ENCODE results near the gene PNCK.

Gene PNCK

GRCh38 chrX:153640736-153641575, 32.7 kb downstream of the PNCK start:
- TF ChIP-seq, protein P1, sequence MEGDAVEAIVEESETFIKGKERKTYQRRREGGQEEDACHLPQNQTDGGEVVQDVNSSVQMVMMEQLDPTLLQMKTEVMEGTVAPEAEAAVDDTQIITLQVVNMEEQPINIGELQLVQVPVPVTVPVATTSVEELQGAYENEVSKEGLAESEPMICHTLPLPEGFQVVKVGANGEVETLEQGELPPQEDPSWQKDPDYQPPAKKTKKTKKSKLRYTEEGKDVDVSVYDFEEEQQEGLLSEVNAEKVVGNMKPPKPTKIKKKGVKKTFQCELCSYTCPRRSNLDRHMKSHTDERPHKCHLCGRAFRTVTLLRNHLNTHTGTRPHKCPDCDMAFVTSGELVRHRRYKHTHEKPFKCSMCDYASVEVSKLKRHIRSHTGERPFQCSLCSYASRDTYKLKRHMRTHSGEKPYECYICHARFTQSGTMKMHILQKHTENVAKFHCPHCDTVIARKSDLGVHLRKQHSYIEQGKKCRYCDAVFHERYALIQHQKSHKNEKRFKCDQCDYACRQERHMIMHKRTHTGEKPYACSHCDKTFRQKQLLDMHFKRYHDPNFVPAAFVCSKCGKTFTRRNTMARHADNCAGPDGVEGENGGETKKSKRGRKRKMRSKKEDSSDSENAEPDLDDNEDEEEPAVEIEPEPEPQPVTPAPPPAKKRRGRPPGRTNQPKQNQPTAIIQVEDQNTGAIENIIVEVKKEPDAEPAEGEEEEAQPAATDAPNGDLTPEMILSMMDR (IDR thresholded peaks at IDR 0.05) = no peak
- H3K4me1 ChIP-seq (ENCODE audit: control insufficient read depth in 1 of 2, insufficient read depth in 1 of 2, low read depth in 1 of 2, low read length in 1 of 2) = no peaks in the 10 kb centered on the region
- peaks cover 64% of the 10 kb centered on the region for H3K27me3 ChIP-seq
- H3K36me3 ChIP-seq = no peaks in the 10 kb centered on the region
- H3K27ac ChIP-seq = no peak overlapping the region
- H3K4me3 ChIP-seq (ENCODE audit: low read depth in 1 of 2, low read length in 1 of 2) = no peak overlapping the region
- H3K9me3 ChIP-seq = no peaks in the 10 kb centered on the region

- Histone ChIP-seq H3K4me1 (ENCODE audit: control insufficient read depth in 1 of 2, insufficient read depth in 1 of 2, low read depth in 1 of 2, low read length in 1 of 2) (no peaks in the 10 kb centered on the region), H3K27ac (no peak overlapping the region), H3K27me3 (peaks cover 56% of the 10 kb centered on the region), H3K4me3 (ENCODE audit: low read depth in 1 of 2, low read length in 1 of 2) (no peak overlapping the region), H3K9me3 (no peaks in the 10 kb centered on the region), H3K36me3 (no peaks in the 10 kb centered on the region)
- TF ChIP-seq, protein P1 (IDR thresholded peaks at IDR 0.05) = no peak
These were observed 33.4 kb downstream of the PNCK start for GRCh38 chrX:153640045-153640686.

DNA sequence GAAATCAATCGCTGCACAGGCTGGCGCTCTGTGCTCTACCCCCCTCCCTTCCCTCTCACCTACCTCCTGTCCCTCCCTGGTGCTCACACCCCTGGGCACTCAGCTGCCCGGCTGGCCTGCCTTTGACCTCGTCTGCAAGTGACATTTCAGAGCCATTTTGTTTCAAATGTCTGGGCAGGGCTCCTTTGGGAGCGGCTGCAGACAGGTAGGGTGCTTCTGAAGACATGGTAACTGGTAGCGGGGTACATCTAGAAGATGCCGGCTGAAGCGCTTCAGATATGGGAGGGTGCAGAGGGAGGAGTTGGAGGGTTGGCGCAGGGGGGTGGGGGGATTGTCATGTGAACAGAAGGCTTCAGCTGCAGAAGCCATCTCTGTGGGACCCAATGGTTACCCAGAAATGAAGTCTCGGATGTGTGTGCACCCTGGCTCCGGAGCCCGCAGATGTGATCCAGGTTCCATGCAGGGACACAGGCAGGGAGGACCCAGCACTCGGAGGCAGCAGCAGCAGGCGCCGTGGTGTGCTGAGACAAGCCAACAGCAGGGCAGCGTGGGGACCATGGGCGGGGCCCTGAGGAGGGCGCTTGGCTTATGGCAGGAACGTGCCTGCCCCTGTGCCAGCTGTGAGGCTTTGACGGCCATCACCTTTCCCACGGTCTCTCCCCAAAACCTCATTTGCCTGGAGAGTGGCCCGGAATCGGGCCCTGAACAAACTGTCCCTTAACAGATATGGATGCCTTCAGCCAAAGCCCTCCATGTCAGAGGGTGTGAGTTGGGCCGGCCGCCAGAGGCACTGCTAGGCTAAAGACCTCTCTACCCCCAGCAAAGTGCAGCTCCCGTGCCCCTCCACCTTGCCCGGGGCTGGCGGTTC, 34.2 kb downstream of the PNCK start:
- no peak overlapping the region for H3K4me3 ChIP-seq (ENCODE audit: low read depth in 1 of 2, low read length in 1 of 2)
- no peaks in the 10 kb centered on the region for H3K4me1 ChIP-seq (ENCODE audit: control insufficient read depth in 1 of 2, insufficient read depth in 1 of 2, low read depth in 1 of 2, low read length in 1 of 2)
- H3K9me3 ChIP-seq = no peaks in the 10 kb centered on the region
- H3K27ac ChIP-seq = no peak overlapping the region
- TF ChIP-seq, protein P1 (IDR thresholded peaks at IDR 0.05) = no peak
- no peaks in the 10 kb centered on the region for H3K36me3 ChIP-seq
- H3K27me3 ChIP-seq = peaks cover 49% of the 10 kb centered on the region

DNA sequence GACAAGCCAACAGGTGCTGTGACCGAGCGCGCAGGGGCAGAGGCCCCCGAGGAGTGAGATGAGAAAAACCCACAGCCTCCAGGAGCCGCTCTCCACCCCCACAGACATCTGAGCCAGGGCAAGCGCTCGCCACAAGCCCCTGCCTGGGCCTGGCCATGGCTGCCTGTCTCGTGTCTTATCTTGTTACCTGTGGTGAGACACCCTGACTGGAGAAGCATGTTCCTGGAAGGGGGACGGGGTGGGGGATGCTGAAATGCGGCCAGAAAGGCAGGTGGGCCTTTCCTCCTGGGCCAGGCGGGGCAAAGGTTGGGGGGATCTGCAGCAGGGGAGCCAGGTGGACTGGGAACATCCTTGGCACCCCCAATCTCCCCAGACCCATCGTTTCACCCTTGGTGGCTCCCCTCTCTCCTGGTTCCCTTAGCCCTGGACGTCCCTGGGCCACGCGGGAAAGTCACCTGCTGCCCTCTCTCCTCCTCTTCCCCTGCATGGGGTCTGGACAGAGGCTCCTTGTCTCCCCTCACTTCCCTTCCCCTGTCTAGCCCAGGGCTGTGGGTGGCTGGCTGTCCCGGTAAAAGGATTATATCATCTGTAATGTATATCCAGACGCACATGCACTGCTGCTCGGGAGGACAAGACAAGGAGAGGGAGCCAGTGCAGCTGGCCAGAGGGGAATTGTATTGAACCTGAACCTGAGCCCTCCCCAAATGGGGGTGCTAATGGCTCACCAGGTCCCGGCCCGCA, 35.0 kb downstream of the PNCK start:
- H3K27me3 ChIP-seq = peaks cover 42% of the 10 kb centered on the region
- TF ChIP-seq, protein P1 (IDR thresholded peaks at IDR 0.05) = no peak

GRCh38 chrX:153638041-153638371, 35.6 kb downstream of the PNCK start:
- Histone ChIP-seq H3K27ac (no peak overlapping the region), H3K4me3 (ENCODE audit: low read depth in 1 of 2, low read length in 1 of 2) (no peak overlapping the region), H3K9me3 (no peaks in the 10 kb centered on the region), H3K36me3 (no peaks in the 10 kb centered on the region), H3K27me3 (peaks cover 36% of the 10 kb centered on the region), H3K4me1 (ENCODE audit: control insufficient read depth in 1 of 2, insufficient read depth in 1 of 2, low read depth in 1 of 2, low read length in 1 of 2) (no peaks in the 10 kb centered on the region)
- TF ChIP-seq, protein P1 (IDR thresholded peaks at IDR 0.05) = no peak

More for the DNA sequence above, 35.0 kb downstream of the PNCK start:
- no peak overlapping the region for H3K27ac ChIP-seq
- no peaks in the 10 kb centered on the region for H3K4me1 ChIP-seq (ENCODE audit: control insufficient read depth in 1 of 2, insufficient read depth in 1 of 2, low read depth in 1 of 2, low read length in 1 of 2)
- no peaks in the 10 kb centered on the region for H3K36me3 ChIP-seq
- no peak overlapping the region for H3K4me3 ChIP-seq (ENCODE audit: low read depth in 1 of 2, low read length in 1 of 2)
- H3K9me3 ChIP-seq = no peaks in the 10 kb centered on the region
